NCI-H69 (cell line): ENCODE measurements around the gene ZNF607.
"Not testable (repeated sequence)": the region's sequence is repeated elsewhere in the genome, so short reads cannot be mapped to it uniquely, and the experiment has no call there.

ENCODE experiments used
- DNase-seq: peaks from one replicate; lab custom pipeline; 2025; lab: John Stamatoyannopoulos, UW

The ZNF607 gene

DNA sequence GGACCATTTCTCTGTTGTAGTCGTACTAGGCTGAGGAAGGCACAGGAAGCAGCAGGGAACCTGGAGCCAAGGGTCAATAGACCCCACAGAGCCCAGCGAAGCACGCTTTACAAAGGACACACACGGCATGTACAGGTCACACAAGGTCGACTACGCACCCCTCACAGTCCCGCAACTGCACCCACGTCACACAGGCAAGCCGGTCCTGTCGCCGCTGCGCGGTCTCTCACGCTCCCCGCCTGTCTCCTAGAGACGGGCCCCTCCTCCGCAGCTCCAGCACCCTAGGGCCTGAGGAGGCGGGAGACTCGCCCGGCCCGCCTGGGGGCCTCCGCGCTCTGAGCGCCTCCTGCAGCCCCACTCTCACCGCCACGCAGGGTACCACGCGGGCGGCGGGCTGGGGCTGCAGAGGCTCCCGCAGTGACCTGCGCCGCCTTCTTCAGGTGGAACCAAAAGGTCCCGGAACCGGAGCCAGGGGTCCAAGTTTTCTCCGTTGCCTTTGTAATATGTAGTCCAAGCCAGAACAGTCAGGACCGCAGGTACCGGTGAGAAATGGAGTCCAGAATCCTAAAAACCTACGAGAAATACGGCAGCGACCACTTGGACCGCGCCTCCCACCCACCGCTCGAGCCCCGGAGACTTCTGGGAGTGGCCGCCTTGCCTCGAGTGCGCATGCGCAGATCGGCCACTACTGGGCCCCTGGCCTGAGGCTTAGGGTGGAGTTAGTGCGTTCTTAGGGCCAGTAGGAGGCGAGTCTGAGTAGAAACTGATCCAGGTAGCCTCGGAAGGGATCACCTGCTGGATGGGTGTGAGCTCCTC is at the start of gene ZNF607:
TSS of gene ZNF607 (minus strand) at position 651 of the 816 bp plus-strand sequence. CDS start 8,143 bp downstream, outside the sequence.
- DNase-seq, result peak; percentile 98

DNA sequence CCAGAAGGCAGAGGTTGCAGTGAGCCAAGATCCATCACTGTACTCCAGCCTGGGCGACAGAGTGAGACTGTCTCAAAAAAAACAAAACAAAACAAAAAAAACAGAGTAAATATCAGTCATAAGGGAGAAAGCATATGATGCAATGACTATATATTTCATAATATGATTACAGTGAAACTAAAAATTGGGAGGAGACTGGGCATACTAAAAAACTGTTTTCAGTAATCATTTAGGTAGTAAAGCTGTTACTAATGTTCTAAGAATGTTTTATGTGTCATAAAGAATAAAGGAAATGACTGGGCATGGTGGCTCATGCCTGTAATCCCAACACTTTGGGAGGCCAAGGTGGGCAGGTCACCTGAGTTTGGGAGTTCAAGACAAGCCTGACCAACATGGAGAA is 43.9 kb upstream of the ZNF607 start:
- no peak for DNase-seq

DNA sequence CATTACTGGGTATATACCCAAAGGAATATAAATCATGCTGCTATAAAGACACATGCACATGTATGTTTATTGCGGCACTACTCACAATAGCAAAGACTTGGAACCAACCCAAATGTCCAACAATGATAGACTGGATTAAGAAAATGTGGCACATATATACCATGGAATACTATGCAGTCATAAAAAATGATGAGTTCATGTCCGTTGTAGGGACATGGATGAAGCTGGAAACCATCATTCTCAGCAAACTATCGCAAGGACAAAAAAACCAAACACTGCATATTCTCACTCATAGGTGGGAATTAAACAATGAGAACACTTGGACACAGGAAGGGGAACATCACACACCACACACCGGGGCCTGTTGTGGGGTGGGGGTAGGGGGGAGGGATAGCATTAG is 38.1 kb upstream of the ZNF607 start:
- DNase-seq, result not testable (repeated sequence)

DNA sequence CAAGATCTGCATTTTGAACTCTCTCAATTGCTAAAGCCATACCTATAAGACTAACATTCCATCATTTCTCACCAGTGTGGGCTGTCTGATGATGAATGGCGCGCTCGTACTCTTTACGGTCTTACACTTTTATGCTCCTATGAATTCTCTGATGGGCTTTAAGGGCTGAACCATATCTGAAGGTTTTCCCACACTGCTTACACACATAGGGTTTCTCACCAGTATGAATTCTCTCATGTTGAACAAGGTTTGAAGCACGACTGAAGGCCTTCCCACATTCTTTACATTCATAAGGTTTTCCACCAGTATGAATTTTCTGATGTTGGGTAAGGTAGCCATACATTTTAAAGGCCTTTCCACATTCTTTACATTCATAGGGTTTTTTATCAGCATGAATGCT is 18.8 kb upstream of the ZNF607 start:
- no peak for DNase-seq

DNA sequence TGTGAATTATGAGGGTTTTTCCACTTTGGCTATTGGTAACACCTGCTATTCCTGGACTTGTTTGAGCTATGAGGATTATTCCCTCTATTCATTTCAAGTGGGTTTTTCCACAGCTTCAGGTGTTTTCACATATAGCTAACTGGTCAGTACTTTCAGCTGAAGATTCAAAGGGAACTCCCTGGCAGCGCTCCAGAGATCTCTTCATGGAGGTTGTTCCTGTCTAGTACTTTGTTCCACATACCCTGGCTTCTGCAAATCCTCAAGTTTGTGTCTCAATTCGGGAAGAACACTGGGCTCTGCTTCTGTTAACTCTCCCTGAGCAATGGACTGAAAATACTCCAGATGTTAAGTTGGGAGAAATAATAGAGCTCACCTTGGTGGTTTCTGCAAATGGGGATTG is 5.6 kb upstream of the ZNF607 start:
- DNase-seq, result no peak

DNA sequence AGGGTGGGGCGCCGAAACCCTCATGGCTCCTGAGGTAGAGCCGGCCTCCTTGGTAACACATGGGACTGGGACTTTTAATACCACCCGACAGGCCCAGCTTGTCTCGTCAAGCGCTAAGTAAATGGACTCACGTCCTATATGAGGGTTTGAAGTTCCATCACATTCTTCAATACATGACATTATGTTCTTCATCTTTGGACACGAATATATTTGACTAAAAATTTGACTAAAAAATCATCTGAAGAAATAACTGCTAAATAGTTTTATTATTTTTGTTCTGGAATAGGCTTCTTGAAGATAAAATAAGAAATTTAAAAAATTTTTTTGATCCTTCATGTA is 335 bp upstream of the ZNF607 start:
- no peak for DNase-seq

DNA sequence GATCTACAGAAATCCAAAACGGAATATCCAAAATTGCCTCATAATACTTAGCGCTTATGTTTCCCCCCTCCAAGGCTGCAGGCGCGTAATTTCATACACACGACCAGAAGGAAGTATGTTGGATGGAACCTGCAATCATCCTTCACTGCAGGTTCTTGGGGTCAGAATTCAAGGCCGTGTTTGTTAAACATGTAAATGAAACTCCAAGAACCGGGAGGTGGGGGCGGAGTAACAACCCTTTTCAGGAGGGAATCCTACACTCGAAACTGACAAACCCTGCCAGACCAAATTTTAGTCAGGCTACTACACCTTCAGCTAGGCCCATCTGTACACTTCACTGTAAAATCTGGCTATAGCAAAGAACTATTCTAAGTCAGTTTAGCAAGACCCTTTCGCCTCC is 1.3 kb downstream of the ZNF607 start:
- peak; percentile 41 for DNase-seq

DNA sequence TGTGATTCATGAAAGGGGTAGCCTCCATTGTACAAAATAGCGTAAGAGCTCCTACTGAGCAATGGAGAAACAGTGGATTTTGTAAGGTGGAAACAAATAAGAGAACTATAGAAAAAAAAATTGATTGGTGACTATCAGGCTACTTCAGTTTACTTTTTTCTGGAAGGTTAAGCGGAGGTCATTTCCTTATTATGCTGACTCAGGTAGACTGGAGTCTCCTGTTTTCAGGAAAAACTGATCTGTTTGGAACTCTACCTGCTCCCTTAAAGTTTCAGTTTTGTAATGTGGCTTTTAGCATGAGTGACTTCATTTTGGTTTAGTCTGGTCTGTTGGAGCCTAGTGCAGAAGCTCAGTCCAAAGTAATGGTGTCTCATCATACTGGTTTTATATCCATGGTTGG is 3.4 kb downstream of the ZNF607 start:
- no peak for DNase-seq

DNA sequence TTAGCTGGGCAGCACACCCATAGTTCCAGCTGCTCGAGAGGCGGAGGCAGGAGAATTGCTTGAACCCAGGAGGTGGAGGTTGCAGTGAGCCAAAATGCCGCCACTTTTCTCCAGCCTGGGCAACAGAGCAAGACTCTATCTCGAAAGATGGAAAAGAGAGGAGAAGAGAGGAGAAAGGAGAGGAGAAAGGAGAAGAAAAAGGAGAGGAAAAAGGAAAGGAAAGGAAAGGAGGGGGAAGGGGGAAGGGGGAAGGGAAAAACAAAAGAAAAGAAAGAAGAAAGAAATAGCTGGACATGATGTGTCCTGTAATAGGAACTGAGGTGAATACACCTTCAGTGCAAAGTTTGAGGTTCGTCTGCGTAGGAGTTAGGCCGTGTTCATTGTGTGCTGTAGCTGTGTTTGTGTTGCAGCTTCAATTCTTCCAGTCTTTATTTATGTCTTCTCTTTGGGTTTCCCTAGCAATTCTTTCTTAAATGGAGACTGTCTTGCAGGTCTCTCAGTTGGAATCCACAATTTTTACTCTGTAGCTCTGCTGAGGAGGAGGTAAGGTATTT is 13.4 kb downstream of the ZNF607 start:
- no peak for DNase-seq

DNA sequence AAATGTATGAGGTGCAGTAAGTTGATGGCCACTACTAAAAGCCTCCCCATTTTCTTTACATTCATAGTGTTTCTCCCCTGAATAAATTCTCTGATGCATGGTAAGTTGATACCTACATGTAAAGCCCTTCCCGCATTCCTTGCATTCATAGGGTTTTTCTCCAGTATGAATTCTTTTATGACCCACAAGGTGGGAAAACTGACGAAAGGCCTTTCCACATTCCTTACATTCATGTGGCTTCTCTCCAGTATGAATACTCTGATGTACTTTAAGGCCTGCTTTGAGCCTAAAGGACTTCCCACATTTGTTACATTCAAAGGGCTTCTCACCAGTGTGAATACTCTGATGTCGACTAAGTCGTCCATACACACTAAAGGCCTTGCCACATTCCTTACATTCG is 20.5 kb downstream of the ZNF607 start:
- no peak for DNase-seq

DNA sequence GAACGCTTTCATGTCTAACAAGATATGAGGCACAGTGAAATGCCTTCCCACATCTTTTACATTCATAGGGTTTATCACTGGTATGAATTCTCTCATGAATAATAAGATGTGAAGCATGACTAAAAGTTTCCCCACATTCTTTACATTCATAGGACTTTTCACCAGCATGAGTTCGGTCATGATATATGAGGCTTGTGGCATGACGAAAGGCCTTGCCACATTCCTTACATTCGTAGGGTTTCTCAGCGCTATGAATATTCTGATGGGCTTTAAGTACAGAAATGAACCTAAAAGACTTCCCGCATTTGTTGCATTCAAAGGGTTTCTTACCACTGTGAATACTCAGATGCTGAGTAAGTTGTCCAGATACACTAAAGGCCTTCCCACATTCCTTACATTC is 21.3 kb downstream of the ZNF607 start:
- no peak for DNase-seq

DNA sequence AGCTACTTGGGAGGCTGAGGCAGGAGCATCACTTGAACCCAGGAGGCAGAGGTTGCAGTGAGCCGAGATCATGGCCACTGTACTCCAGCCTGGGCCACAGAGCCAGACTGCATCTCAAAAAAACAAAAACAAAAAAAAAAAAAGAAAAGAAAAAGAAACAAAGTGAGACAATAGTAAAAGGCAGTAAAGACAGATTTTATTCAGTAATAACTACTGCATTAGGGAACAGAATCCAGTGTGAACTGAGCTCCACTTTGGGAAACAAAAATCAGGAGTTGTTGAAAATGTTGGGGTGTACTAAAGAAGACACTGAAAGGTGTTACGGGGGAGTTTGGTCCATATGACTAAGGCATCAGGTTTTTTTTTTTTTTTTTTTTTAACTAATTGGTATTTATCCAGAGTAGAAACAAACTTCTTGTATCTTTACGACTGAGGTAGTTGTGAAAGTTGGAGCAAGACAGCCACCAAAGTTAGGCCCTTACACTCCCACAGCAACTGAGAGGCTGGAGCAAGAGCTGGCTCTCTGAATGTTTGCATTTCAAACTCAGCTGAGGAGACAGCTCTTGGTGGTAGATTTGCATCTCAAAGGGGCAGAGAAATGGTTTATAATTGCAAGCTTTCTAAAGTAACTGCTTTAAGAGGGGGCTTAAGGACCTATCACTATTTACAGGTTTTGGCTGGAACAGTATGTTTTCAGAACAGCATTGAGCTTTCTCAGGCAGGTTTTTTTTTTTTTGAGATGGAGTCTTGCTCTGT is 24.2 kb downstream of the ZNF607 start:
- no peak for DNase-seq

DNA sequence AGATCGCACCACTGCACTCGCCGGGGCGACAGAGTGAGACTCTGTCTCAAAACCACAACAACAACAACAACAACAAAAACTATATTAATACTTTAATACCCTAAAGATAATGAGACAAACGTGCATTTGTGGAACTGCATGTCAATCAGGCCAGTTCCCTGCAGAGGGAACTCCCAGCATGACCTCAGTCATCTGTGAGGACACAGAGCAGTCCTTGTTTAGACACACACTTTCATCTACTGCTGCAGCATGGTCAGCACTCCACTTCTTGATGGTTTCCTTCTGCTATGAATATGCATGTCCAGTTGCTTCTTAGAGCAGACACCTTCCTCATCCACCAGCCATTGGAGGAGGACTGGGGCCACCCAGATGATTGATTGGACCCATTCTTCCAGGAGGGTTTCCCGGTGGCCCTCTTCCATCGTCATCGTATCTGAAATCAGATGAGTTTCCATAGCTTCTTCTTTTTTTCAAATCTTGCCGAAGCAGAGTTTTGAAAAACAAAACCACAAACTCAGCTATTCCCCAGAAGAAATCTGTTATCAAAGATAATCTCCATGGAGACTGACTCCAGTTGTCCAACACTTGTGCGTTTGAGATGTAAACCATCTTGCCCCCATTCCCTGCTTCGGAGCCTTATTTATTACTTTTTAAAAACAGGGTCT is 26.5 kb downstream of the ZNF607 start:
- DNase-seq, result no peak

DNA sequence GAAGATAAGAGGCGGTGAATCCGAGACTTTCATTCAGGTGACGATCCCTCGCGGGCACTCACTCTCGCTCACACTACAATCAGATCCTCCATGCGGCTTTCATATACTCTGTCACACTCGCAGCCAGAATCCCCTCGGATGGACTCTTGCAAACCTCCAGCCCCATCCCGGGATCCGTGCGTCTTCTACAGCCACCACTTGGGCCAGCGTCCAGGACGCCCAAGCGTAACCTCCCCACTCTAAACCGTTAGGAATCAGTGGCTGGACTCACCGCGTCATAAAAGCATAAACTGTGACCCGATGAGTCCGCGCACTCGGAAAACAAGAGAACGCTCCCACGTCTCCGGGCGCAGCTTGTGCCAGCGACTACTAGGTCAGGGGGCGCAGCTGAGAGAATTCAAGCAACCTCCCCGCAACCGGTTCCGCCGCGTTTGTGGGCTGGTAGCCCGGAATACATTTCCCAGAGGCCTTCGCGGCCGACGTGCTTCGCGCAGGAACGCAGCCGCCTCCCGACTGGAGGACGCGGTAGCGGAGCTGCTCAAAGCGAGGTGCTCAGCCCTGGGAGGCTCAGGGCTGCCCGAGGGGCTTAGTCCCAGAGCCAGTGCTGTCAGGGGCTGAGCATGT is 27.6 kb downstream of the ZNF607 start:
- DNase-seq, result no peak

DNA sequence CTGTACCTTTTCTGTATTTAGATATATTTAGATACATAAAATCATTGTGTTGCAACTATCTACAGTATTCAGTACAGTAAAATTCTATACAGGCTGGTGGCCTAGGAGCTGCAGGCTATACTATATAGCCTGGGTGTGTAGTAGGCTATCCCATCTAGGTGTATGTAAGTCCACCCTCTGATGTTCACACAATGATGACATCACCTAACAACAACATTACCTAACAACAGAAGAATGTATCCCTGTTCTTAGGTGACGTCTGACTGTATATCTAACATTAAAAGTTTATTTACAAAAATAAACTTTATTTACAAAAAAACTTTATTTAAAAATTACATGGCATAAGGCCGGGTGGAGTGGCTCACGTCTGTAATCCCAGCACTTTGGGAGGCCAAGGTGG is 36.0 kb downstream of the ZNF607 start:
- no peak for DNase-seq

DNA sequence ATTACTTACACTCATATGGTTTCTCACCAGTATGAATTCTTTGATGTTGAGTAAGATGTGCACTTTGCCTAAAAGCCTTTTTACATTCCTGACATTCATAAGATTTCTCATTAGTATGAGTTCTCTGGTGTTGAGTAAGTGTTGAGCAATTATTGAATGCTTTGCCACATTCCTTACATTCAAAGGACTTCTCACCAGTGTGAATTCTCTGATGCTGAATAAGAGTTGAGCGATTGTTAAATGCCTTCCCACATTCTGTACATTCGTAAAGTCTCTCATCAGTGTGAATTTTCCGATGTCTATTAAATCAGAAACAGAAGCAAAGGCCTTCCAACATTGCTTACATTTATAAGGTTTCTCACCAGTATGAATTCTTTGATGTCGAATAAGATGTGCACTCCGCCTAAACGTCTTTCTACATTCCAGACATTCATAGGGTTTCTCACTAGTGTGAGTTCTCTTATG is 50.1 kb downstream of the ZNF607 start:
- no peak for DNase-seq

DNA sequence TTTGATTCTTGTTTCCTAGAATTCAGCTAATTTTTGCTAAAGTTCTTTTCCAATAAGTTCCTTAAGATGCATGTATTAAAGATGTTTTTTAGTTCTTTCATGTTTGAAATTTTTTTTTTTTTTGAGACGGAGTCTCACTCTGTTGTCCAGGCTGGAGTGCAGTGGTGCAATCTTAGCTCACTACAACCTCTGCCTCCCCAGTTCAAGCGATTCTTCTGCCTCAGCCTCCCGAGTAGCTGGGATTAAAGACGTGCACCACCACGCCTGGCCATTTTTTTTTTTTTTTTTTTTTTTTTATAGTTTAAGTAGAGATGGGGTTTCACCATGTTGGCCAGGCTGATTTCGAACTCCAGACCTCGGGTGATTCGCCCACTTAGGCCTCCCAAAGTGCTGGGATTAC is 62.4 kb downstream of the ZNF607 start:
- not testable (repeated sequence) for DNase-seq

DNA sequence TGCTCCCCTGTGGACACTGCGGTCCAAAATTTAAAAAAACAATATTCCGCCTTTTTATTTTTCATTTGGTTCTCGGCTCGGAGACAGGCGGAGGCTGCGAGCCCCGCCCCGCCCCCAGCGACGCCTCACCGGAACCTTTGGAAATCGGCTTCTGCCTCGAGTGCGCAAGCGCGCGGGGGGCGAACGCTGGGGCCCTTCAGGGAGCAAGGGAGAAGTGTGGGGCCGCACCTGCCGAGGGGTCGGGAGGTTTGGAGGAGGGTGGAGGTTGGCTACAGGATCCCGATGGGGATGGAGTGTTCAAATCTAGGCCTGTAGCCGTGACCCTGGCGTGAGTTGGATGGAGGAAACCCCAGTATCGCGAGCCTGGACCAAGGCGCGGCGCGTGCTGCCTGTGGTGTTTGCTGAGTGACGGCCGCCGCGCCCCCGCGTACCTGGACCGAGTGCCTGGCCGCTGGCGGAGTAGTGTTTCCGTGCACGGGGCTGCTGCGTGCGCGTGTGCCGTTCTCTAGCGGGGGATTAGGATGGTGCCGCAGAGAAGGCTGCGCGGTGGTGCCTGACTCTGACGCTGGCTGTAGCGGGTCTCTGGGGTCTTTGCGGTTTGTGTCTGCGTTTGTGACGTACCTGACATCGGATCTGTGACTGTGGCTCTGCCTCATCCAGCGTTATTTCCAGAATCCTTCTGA is 63.7 kb downstream of the ZNF607 start:
- peak; percentile 96 for DNase-seq

DNA sequence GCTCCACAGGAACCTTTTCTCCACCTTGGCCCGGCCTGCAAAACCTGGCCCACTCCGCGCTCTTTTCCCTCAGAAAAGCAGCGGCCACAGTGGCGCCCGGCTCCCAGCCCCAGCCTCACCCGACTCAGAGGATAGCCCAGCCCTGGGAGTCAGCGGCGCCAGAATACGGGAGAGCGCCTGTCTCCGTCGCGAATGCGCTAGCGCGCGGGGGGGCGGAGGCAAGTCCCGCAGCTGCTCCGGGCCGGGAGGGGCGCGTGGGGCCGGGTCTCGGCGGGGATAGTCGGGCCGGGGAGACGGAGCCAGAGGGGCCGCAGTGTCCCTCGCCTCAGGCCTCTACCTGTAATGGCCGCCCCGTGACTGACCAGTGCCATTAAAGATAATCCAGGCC is 64.3 kb downstream of the ZNF607 start, which contains the start of gene ZFP30:
TSS of gene ZFP30 (minus strand) at position 165 of the 388 bp plus-strand sequence. CDS start 7,643 bp downstream, outside the sequence.
- DNase-seq, result peak; percentile 98

DNA sequence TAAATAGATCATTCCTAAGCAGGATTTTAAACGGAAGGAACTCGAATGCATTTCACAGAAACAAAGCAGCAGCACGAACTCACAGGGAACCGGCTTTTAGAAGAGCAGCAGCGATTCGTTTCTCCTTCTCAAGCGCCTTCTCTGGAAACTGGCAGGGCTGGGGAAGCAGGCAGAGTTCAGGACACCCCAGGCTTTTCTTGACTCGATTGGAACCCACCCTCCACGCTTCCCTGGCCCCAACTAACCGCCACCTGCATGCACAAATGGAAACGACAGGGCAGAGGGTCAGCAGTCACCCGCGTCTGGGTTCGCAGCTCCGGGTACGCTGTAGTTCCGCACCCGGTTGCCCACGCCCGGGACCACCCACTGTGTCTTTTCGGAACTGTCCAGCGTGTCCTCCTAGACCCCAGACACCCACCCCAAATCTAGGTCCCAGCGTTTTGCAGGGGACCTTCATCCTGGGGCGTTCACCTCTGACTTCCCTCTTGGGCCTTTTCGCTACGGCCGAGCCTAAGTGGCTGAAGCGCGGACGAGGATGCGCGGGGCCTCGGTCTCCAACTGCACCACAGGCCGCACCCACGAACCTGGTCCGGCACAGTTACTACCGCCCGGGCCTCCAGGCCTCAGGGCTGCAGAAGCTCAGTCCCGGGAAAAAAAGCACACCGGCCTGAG is 64.8 kb downstream of the ZNF607 start:
- peak; percentile 86 for DNase-seq

DNA sequence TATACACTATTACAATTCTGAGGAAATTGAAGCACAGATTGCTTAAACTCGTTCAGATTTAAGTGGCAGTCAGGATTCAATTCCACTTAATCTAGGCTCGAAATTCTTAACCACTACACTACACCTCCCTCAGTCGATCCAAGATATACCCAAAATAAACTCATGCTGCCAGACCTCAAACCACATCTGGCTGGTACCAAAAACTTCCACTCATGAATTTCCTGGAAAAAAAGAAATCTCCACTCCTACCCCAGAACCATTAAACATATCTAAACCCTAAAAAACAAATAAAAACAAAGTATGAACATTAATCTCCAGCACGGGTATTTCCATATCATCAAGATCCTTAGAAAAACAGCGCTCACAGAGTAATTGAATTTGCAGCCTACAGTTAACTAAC is 65.4 kb downstream of the ZNF607 start:
- DNase-seq, result peak; percentile 46
